Measurements from ENCODE around the gene FASLG. TPM values are rescaled to one million over a fixed set of nuclear protein-coding genes. Genes with fewer than 3 reads are reported as not detected.

Gene FASLG
- total and polyA plus RNA-seq, 10 donors, result 0.44 to 7.1 (median 2.9) TPM

DNA sequence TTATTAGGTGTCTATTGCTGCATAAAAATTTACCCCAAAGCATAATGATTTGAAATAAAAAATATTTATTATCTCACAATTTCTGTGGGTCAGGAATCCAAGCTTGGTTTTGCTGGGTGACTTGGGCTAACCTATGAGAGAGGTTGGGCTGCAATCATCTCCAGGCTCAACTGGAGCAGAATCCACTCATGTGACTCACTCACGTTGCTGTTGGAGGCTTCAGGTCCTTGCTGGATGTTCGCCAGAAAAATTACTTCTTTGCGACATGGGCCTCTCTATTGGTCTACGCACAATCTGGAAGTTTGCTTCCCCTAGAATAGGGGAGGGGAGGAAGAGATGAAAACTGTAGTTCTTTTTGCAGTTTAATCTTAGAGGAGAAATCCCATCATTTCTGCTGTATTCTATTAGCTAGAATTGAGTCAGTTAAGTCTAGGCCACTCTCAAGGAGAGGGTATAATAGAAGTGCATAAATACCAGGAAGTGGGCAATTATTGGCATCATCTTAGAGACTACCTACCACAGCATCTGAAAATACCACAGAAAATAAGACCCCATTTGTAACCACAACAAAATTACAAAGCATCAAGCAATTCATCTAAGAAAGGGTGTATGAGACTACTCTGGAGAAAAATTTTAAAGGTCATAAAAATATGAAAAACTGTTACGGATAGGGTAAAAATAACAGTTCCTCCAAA, 5.7 kb upstream of the FASLG start:
- no peaks in the 10 kb centered on the region for H3K9me3 ChIP-seq
- H3K27me3 ChIP-seq (replicated peaks in 1 of 7), result no peaks in the 10 kb centered on the region
- intact Hi-C loops (cut with DNase I; ENCODE audit: low total_unique reads), result no loop called here
- peaks cover 0 to 2% (median 0%) of the 10 kb centered on the region in 6 donors for H3K4me1 ChIP-seq
- no peak overlapping the region for H3K27ac ChIP-seq
- WGBS, 5 donors, result 51 to 83% (median 58%) methylated on average over 5 of the region's 5 CpGs
- no peak for DNase-seq
- TF ChIP-seq, protein P1, sequence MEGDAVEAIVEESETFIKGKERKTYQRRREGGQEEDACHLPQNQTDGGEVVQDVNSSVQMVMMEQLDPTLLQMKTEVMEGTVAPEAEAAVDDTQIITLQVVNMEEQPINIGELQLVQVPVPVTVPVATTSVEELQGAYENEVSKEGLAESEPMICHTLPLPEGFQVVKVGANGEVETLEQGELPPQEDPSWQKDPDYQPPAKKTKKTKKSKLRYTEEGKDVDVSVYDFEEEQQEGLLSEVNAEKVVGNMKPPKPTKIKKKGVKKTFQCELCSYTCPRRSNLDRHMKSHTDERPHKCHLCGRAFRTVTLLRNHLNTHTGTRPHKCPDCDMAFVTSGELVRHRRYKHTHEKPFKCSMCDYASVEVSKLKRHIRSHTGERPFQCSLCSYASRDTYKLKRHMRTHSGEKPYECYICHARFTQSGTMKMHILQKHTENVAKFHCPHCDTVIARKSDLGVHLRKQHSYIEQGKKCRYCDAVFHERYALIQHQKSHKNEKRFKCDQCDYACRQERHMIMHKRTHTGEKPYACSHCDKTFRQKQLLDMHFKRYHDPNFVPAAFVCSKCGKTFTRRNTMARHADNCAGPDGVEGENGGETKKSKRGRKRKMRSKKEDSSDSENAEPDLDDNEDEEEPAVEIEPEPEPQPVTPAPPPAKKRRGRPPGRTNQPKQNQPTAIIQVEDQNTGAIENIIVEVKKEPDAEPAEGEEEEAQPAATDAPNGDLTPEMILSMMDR (IDR thresholded peaks at IDR 0.05 in 8 of 11, conservative IDR thresholded peaks at IDR 0.05 in 3 of 11), result no peak
- TF ChIP-seq POLR2A (IDR thresholded peaks at IDR 0.05) (no peak), POLR2AphosphoS5 (IDR thresholded peaks at IDR 0.05) (no peak)
- no peaks in the 10 kb centered on the region for H3K36me3 ChIP-seq
- H3K4me3 ChIP-seq, result no peak overlapping the region

DNA sequence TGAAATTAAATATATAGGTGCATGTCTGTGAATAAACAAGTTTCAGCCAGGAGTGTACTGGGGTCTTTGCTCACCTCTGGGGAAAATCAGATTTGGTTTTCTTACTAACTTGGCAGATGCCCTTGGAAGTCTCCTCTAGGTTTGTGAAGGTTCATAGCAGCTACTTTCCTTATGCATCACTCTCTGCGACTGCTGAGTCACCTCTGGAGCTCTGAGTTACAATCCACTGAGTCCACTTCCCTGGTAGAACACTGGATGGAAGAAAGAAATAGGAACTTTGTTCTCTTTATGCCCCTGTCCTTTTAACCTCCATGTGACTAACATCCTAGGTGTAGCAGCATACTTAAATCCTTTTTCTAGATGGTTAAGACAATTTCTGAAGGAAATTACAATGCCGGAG, 4.4 kb upstream of the FASLG start:
- H3K4me3 ChIP-seq, result no peak overlapping the region
- TF ChIP-seq POLR2A (IDR thresholded peaks at IDR 0.05) (no peak), POLR2AphosphoS5 (IDR thresholded peaks at IDR 0.05) (no peak)
- TF ChIP-seq, protein P1 (IDR thresholded peaks at IDR 0.05 in 8 of 11, conservative IDR thresholded peaks at IDR 0.05 in 3 of 11), result no peak
- DNase-seq, result no peak
- H3K36me3 ChIP-seq, result no peaks in the 10 kb centered on the region
- intact Hi-C loops (cut with DNase I; ENCODE audit: low total_unique reads), result no loop called here
- no peaks in the 10 kb centered on the region for H3K9me3 ChIP-seq
- peaks cover 0 to 9% (median 0%) of the 10 kb centered on the region in 6 donors for H3K4me1 ChIP-seq
- 77 to 86% (median 82%) methylated on average over 2 of the region's 2 CpGs for WGBS, 5 donors
- no peak overlapping the region for H3K27ac ChIP-seq
- no peaks in the 10 kb centered on the region for H3K27me3 ChIP-seq (replicated peaks in 1 of 7)

DNA sequence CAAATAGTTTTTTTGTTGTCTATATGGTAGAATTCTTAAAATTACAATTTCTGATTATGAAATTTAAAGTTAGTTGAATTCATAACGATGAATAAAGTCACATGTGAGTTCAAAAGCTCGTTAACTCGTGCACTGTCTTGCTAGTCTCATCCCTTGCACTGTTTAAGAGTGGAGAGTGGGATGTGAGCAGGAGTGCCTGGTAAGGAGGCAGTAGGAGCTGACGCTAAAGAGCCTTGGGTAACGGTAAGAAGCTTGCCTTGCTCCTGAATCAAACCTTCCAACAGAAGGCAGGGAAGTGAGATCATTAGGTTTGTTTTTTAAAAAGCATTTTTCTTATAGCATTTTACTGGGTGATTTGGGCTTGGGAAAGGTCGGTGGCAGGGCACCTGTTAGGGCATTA, 2.3 kb upstream of the FASLG start:
- intact Hi-C loops (cut with DNase I; ENCODE audit: low total_unique reads), result no loop called here
- H3K36me3 ChIP-seq, result no peaks in the 10 kb centered on the region
- DNase-seq, result no peak
- no peaks in the 10 kb centered on the region for H3K27me3 ChIP-seq (replicated peaks in 1 of 7)
- TF ChIP-seq, protein P1 (IDR thresholded peaks at IDR 0.05 in 8 of 11, conservative IDR thresholded peaks at IDR 0.05 in 3 of 11), result no peak
- no peak for TF ChIP-seq POLR2AphosphoS5 (IDR thresholded peaks at IDR 0.05)
- TF ChIP-seq POLR2A (IDR thresholded peaks at IDR 0.05), result no peak
- H3K4me3 ChIP-seq, result no peak overlapping the region
- no peaks in the 10 kb centered on the region for H3K9me3 ChIP-seq
- peaks cover 0 to 9% (median 0%) of the 10 kb centered on the region in 6 donors for H3K4me1 ChIP-seq
- H3K27ac ChIP-seq, result no peak overlapping the region
- 76 to 91% (median 81%) methylated on average over 6 of the region's 6 CpGs for WGBS, 5 donors

DNA sequence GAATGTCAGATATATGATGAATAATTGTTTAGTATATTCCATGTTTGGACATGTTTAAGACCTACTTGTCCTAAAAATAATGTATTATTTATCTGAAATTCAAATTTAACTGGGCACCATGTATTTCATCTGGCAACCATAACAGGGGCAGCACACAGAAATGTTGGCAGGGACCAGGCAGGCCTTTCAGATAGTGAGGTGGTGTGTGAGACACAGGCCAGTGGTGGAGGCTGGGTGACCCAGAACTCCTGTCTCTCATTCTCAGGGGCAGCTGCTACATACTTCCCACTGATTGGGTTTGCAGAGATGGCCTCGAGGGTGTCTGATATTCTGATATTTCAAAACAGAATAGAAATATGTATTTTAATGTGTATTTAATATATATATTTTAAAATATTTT, 1.3 kb upstream of the FASLG start:
- Histone ChIP-seq H3K27me3 (replicated peaks in 1 of 7) (no peaks in the 10 kb centered on the region), H3K36me3 (no peaks in the 10 kb centered on the region), H3K4me1 (peaks cover 0 to 18% (median 7%) of the 10 kb centered on the region in 6 donors), H3K9me3 (no peaks in the 10 kb centered on the region), H3K27ac (no peak overlapping the region), H3K4me3 (no peak overlapping the region)
- intact Hi-C loops (cut with DNase I; ENCODE audit: low total_unique reads), result no loop called here
- DNase-seq, result no peak
- 88 to 95% (median 91%) methylated on average over 1 of the region's 1 CpG for WGBS, 5 donors
- TF ChIP-seq POLR2AphosphoS5 (IDR thresholded peaks at IDR 0.05) (no peak), POLR2A (IDR thresholded peaks at IDR 0.05) (no peak)
- TF ChIP-seq, protein P1 (IDR thresholded peaks at IDR 0.05 in 8 of 11, conservative IDR thresholded peaks at IDR 0.05 in 3 of 11), result no peak
